ENCODE data around the gene PHF19. TPM values are rescaled to one million over a fixed set of nuclear protein-coding genes. Genes with fewer than 3 reads are reported as not detected.

The PHF19 gene
- total and polyA plus RNA-seq, 2 of the 8 experiments (the other 6 are each of a cell fraction or from before 2014, with no cell fraction given): 28.2 to 31.8 TPM

DNA sequence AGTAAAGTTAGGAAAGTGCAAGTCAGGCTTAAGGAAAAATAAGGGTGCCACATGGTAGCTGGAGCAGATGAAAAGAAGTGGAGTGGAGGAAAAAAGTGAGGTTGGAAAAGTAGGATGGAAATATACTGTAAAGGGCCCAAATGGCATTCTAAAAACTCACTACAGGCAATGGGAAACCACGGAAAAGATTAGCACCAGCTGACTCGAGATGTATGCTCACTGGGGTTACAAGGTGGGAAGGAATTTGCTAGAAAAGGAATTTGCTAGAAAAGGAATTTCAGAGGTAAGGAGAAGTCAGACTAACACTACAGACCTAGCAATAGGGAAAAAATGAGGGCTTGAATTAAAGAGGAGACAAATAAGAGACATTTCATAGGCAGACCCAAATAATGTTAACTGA, 37.8 kb downstream of the PHF19 start (continued):
- TF ChIP-seq, protein P1, sequence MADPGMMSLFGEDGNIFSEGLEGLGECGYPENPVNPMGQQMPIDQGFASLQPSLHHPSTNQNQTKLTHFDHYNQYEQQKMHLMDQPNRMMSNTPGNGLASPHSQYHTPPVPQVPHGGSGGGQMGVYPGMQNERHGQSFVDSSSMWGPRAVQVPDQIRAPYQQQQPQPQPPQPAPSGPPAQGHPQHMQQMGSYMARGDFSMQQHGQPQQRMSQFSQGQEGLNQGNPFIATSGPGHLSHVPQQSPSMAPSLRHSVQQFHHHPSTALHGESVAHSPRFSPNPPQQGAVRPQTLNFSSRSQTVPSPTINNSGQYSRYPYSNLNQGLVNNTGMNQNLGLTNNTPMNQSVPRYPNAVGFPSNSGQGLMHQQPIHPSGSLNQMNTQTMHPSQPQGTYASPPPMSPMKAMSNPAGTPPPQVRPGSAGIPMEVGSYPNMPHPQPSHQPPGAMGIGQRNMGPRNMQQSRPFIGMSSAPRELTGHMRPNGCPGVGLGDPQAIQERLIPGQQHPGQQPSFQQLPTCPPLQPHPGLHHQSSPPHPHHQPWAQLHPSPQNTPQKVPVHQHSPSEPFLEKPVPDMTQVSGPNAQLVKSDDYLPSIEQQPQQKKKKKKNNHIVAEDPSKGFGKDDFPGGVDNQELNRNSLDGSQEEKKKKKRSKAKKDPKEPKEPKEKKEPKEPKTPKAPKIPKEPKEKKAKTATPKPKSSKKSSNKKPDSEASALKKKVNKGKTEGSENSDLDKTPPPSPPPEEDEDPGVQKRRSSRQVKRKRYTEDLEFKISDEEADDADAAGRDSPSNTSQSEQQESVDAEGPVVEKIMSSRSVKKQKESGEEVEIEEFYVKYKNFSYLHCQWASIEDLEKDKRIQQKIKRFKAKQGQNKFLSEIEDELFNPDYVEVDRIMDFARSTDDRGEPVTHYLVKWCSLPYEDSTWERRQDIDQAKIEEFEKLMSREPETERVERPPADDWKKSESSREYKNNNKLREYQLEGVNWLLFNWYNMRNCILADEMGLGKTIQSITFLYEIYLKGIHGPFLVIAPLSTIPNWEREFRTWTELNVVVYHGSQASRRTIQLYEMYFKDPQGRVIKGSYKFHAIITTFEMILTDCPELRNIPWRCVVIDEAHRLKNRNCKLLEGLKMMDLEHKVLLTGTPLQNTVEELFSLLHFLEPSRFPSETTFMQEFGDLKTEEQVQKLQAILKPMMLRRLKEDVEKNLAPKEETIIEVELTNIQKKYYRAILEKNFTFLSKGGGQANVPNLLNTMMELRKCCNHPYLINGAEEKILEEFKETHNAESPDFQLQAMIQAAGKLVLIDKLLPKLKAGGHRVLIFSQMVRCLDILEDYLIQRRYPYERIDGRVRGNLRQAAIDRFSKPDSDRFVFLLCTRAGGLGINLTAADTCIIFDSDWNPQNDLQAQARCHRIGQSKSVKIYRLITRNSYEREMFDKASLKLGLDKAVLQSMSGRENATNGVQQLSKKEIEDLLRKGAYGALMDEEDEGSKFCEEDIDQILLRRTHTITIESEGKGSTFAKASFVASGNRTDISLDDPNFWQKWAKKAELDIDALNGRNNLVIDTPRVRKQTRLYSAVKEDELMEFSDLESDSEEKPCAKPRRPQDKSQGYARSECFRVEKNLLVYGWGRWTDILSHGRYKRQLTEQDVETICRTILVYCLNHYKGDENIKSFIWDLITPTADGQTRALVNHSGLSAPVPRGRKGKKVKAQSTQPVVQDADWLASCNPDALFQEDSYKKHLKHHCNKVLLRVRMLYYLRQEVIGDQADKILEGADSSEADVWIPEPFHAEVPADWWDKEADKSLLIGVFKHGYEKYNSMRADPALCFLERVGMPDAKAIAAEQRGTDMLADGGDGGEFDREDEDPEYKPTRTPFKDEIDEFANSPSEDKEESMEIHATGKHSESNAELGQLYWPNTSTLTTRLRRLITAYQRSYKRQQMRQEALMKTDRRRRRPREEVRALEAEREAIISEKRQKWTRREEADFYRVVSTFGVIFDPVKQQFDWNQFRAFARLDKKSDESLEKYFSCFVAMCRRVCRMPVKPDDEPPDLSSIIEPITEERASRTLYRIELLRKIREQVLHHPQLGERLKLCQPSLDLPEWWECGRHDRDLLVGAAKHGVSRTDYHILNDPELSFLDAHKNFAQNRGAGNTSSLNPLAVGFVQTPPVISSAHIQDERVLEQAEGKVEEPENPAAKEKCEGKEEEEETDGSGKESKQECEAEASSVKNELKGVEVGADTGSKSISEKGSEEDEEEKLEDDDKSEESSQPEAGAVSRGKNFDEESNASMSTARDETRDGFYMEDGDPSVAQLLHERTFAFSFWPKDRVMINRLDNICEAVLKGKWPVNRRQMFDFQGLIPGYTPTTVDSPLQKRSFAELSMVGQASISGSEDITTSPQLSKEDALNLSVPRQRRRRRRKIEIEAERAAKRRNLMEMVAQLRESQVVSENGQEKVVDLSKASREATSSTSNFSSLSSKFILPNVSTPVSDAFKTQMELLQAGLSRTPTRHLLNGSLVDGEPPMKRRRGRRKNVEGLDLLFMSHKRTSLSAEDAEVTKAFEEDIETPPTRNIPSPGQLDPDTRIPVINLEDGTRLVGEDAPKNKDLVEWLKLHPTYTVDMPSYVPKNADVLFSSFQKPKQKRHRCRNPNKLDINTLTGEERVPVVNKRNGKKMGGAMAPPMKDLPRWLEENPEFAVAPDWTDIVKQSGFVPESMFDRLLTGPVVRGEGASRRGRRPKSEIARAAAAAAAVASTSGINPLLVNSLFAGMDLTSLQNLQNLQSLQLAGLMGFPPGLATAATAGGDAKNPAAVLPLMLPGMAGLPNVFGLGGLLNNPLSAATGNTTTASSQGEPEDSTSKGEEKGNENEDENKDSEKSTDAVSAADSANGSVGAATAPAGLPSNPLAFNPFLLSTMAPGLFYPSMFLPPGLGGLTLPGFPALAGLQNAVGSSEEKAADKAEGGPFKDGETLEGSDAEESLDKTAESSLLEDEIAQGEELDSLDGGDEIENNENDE (IDR thresholded peaks at IDR 0.05; ENCODE audit: insufficient replicate concordance, low read length): no peak
- TF ChIP-seq, protein P2, sequence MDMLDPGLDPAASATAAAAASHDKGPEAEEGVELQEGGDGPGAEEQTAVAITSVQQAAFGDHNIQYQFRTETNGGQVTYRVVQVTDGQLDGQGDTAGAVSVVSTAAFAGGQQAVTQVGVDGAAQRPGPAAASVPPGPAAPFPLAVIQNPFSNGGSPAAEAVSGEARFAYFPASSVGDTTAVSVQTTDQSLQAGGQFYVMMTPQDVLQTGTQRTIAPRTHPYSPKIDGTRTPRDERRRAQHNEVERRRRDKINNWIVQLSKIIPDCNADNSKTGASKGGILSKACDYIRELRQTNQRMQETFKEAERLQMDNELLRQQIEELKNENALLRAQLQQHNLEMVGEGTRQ (IDR thresholded peaks at IDR 0.05; ENCODE audit: low read length): no peak
- TF ChIP-seq SRF (IDR thresholded peaks at IDR 0.05; ENCODE audit: low read depth, low read length) (no peak), RAD21 (IDR thresholded peaks at IDR 0.05 in 1 of 2, conservative IDR thresholded peaks at IDR 0.05 in 1 of 2; ENCODE audit: low read depth in 2 of 2, low read length in 2 of 2) (no peak), RNF2 (IDR thresholded peaks at IDR 0.05; ENCODE audit: borderline replicate concordance, low read depth, low read length, missing control alignments, poor library complexity, severe bottlenecking) (no peak), SP2 (IDR thresholded peaks at IDR 0.05; ENCODE audit: low read length) (no peak), TAF7 (optimal IDR thresholded peaks at IDR 0.05; ENCODE audit: borderline replicate concordance, low read depth, low read length) (no peak), SIX5 (IDR thresholded peaks at IDR 0.05; ENCODE audit: low read depth, low read length) (no peak), PHF8 (conservative IDR thresholded peaks at IDR 0.05; ENCODE audit: low read depth, low read length) (no peak), CBX8 (IDR thresholded peaks at IDR 0.05; ENCODE audit: borderline replicate concordance, low read depth, low read length) (no peak)
